ENCODE measurements around the gene CLSTN1.

Gene CLSTN1

DNA sequence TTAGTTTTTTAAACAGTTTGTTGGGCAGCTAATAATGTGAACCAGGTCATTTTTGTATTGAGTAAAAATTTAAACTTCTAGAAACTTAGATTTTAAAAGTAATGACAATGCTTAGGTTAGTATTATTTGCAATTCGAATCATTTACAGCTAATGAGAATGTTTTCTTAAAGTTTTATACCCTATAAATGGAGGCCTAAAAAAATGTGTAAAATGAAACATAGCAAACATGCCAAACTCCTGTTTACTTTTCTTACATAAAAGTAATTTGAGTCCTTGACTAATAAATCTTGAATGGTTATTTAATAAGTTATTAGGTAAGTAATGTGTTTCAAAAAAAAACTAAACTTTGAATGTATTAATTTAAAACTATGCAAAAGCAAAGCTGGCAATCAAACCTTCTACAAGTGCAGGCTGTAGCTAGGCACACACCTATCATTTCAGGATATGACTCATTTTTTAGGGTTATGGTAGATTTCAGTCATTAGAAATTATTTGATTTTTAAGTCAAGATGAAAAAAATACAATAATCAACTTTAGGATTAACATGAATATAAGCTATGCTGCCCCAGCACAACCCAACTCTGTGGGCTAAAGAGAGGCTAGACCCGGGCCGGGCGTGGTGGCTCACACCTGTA, 41.5 kb downstream of the CLSTN1 start:
- Histone ChIP-seq H3K36me3 (ENCODE audit: control insufficient read depth in 2 of 2, insufficient read depth in 2 of 2, low read length in 2 of 2) (peaks cover 0 to 3% of the 10 kb centered on the region in 2 donors), H3K9me3 (ENCODE audit: control insufficient read depth in 2 of 2, low read length in 2 of 2) (no peaks in the 10 kb centered on the region), H3K9ac (ENCODE audit: low read length in 2 of 2) (no peak overlapping the region), H3K4me3 (ENCODE audit: low read length in 2 of 2) (no peak overlapping the region), H3K27me3 (ENCODE audit: control insufficient read depth in 1 of 2, insufficient read depth in 2 of 2, low read length in 2 of 2) (no peaks in the 10 kb centered on the region), H3K27ac (ENCODE audit: low read length) (no peak overlapping the region), H3K4me1 (ENCODE audit: control insufficient read depth, insufficient read depth, low read length) (no peaks in the 10 kb centered on the region)

DNA sequence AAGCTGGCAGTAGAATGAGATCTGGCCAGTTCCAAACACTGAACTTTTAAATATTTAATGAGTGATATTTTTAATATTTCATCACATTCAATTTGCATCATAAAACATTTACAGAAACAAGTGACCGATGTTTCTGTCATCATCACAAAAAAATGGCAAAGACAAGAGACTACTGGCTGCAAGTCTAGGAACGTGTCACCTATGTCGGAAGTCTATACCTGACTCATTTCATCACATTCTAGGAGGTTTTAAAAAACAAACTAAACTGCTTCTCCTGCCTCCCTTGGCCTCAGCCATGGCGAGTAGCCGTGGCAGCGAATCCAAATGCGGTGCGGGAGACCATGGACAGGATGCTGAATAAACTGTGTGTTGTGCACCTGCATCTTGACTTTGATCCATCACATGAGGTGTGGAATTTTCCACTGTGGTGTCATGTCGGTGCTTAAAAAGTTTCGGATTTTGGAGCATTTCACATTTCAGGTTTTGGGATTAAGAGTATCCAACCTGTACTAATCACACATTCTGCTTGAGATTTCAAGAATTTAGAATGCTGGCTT, 43.1 kb downstream of the CLSTN1 start:
- no peaks in the 10 kb centered on the region for H3K27me3 ChIP-seq (ENCODE audit: control insufficient read depth in 1 of 2, insufficient read depth in 2 of 2, low read length in 2 of 2)
- no peaks in the 10 kb centered on the region for H3K9me3 ChIP-seq (ENCODE audit: control insufficient read depth in 2 of 2, low read length in 2 of 2)
- no peaks in the 10 kb centered on the region for H3K36me3 ChIP-seq (ENCODE audit: control insufficient read depth in 2 of 2, insufficient read depth in 2 of 2, low read length in 2 of 2)
- no peaks in the 10 kb centered on the region for H3K4me1 ChIP-seq (ENCODE audit: control insufficient read depth, insufficient read depth, low read length)
- H3K4me3 ChIP-seq (ENCODE audit: low read length in 2 of 2): no peak overlapping the region
- no peak overlapping the region for H3K9ac ChIP-seq (ENCODE audit: low read length in 2 of 2)
- no peak overlapping the region for H3K27ac ChIP-seq (ENCODE audit: low read length)

DNA sequence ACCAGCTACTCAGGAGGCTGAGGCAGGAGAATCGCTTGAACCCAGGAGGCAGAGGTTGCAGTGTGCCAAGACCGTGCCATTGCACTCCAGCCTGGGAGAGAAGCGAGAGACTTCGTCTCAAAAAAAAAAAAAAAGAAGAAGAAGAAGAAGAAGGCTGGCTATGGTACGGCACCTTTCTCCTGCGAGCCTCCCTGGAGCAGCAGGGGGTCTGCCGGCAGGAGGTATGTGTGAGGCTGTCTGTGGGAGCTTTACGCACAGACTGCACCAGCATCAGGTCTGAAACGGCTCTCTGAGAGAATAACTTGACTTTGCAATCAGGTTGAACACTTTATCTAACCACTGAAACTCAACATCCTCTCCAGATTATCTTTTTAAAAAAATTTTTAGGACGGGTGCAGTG, 44.9 kb downstream of the CLSTN1 start:
- Histone ChIP-seq H3K9ac (ENCODE audit: low read length in 2 of 2) (no peak overlapping the region), H3K4me3 (ENCODE audit: low read length in 2 of 2) (no peak overlapping the region), H3K4me1 (ENCODE audit: control insufficient read depth, insufficient read depth, low read length) (no peaks in the 10 kb centered on the region), H3K27ac (ENCODE audit: low read length) (no peak overlapping the region), H3K9me3 (ENCODE audit: control insufficient read depth in 2 of 2, low read length in 2 of 2) (no peaks in the 10 kb centered on the region), H3K36me3 (ENCODE audit: control insufficient read depth in 2 of 2, insufficient read depth in 2 of 2, low read length in 2 of 2) (no peaks in the 10 kb centered on the region), H3K27me3 (ENCODE audit: control insufficient read depth in 1 of 2, insufficient read depth in 2 of 2, low read length in 2 of 2) (no peaks in the 10 kb centered on the region)

DNA sequence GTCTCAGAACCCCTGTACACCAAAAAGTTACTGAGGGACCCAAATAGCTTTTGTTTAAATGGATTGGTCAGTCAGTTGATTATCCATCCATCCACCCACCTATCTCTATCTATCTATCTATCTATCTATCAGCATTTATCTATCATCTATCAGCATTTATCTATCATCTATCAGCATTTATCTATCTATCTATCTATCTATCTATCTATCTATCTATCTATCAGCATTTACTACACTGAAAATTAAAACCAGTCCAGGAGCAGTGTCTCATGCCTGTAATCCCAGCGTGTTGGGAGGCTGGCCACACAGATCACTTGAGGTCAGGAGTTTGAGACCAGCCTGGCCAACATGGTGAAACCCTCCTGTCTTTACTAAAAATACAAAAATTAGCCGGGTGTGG, 47.1 kb downstream of the CLSTN1 start:
- Histone ChIP-seq H3K9me3 (ENCODE audit: control insufficient read depth in 2 of 2, low read length in 2 of 2) (no peaks in the 10 kb centered on the region), H3K4me1 (ENCODE audit: control insufficient read depth, insufficient read depth, low read length) (no peaks in the 10 kb centered on the region), H3K9ac (ENCODE audit: low read length in 2 of 2) (no peak overlapping the region), H3K4me3 (ENCODE audit: low read length in 2 of 2) (no peak overlapping the region), H3K36me3 (ENCODE audit: control insufficient read depth in 2 of 2, insufficient read depth in 2 of 2, low read length in 2 of 2) (peaks cover 7 to 8% of the 10 kb centered on the region in 2 donors), H3K27ac (ENCODE audit: low read length) (no peak overlapping the region), H3K27me3 (ENCODE audit: control insufficient read depth in 1 of 2, insufficient read depth in 2 of 2, low read length in 2 of 2) (no peaks in the 10 kb centered on the region)

DNA sequence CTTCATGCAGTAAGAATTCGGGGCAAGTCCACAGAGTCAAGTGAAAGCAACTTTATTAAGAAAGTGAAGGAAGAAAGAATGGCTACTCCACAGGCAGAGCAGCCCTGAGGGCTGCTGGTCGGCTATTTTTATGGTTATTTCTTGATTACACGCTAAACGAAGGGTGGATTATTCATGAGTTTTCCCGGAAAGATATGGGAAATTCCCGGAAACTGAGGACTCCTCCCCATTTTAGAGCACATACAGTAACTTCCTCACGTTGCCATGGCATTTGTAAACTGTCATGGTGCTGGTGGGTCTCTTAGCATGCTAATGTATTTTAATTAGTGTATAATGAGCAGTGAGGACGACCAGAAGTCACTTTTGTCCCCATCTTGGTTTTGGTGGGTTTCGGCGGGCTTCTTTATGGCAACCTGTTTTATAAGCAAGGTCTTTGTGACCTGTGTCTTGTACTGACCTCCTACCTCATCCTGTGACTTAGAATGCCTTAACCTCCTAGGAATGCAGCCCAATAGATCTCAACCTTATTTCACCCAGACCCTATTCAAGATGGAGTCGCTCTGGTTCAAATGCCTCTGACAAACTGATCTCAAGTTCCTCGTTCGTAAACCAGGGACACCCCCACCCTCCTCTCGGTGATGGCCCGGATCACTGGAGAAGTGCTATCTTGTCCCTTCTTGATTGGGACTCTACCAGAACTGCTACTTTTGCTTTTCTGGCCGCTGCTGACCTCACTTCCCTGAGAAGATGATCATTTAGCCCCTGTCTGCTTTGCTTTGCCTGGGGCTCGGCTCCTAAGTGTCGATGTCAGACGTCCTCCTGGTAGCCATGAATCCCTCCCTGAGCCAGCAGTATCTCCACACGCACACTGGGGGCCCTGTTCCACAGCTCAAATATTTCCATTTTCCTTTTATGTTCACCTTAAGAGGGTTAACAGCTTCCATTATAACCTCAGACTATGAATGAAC, 48.8 kb downstream of the CLSTN1 start:
- no peak overlapping the region for H3K4me3 ChIP-seq (ENCODE audit: low read length in 2 of 2)
- H3K9me3 ChIP-seq (ENCODE audit: control insufficient read depth in 2 of 2, low read length in 2 of 2): no peaks in the 10 kb centered on the region
- no peaks in the 10 kb centered on the region for H3K4me1 ChIP-seq (ENCODE audit: control insufficient read depth, insufficient read depth, low read length)

DNA sequence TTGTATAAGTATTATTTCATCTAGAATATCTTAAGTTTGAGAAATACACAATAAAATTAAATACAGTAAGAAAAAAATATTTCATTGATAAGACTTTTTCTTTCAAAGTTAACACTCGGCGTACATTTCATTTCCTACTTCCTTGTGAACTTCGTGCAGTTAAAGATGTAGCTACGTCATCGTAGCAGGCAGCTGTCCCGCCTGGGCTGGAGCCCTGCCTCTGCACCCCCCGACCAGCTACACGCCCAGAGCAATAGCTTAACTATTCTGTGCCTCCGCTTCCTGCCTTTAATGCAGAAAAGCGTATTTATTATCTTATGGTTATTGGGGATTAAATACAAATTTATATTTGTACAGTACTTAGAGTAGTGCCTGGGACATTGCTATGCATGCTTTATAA, 53.5 kb downstream of the CLSTN1 start:
- Histone ChIP-seq H3K36me3 (ENCODE audit: control insufficient read depth in 2 of 2, insufficient read depth in 2 of 2, low read length in 2 of 2) (peaks cover 8 to 9% of the 10 kb centered on the region in 2 donors), H3K9me3 (ENCODE audit: control insufficient read depth in 2 of 2, low read length in 2 of 2) (no peaks in the 10 kb centered on the region), H3K4me1 (ENCODE audit: control insufficient read depth, insufficient read depth, low read length) (no peaks in the 10 kb centered on the region), H3K4me3 (ENCODE audit: low read length in 2 of 2) (no peak overlapping the region), H3K27me3 (ENCODE audit: control insufficient read depth in 1 of 2, insufficient read depth in 2 of 2, low read length in 2 of 2) (no peaks in the 10 kb centered on the region), H3K9ac (ENCODE audit: low read length in 2 of 2) (no peak overlapping the region), H3K27ac (ENCODE audit: low read length) (no peak overlapping the region)

More for the DNA sequence above, 48.8 kb downstream of the CLSTN1 start:
- no peaks in the 10 kb centered on the region for H3K27me3 ChIP-seq (ENCODE audit: control insufficient read depth in 1 of 2, insufficient read depth in 2 of 2, low read length in 2 of 2)
- H3K36me3 ChIP-seq (ENCODE audit: control insufficient read depth in 2 of 2, insufficient read depth in 2 of 2, low read length in 2 of 2): peaks cover 8 to 9% of the 10 kb centered on the region in 2 donors
- no peak overlapping the region for H3K27ac ChIP-seq (ENCODE audit: low read length)
- no peak overlapping the region for H3K9ac ChIP-seq (ENCODE audit: low read length in 2 of 2)

DNA sequence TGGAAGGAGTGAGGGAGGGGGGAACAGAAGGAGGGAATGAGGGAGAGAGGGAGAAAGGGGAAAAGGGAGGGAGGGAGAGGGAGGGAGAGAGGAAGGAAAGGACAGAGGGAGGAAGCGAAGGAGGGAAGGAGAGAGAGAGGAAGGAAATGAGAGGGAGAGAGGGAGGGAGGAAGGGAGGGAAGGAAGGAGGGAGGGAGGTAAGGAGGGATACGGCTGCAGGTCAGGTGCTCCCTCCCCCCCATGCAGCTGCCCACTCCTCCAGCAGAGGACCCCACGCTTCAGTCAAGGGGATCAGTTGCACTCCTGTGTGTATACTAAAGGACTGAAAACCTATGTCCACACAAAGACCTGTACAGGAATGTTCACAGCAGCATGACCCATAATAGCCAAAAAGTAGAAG, 54.8 kb downstream of the CLSTN1 start:
- Histone ChIP-seq H3K27me3 (ENCODE audit: control insufficient read depth in 1 of 2, insufficient read depth in 2 of 2, low read length in 2 of 2) (no peaks in the 10 kb centered on the region), H3K36me3 (ENCODE audit: control insufficient read depth in 2 of 2, insufficient read depth in 2 of 2, low read length in 2 of 2) (peaks cover 8 to 9% of the 10 kb centered on the region in 2 donors), H3K4me3 (ENCODE audit: low read length in 2 of 2) (no peak overlapping the region), H3K9ac (ENCODE audit: low read length in 2 of 2) (no peak overlapping the region), H3K9me3 (ENCODE audit: control insufficient read depth in 2 of 2, low read length in 2 of 2) (no peaks in the 10 kb centered on the region), H3K27ac (ENCODE audit: low read length) (no peak overlapping the region), H3K4me1 (ENCODE audit: control insufficient read depth, insufficient read depth, low read length) (no peaks in the 10 kb centered on the region)

DNA sequence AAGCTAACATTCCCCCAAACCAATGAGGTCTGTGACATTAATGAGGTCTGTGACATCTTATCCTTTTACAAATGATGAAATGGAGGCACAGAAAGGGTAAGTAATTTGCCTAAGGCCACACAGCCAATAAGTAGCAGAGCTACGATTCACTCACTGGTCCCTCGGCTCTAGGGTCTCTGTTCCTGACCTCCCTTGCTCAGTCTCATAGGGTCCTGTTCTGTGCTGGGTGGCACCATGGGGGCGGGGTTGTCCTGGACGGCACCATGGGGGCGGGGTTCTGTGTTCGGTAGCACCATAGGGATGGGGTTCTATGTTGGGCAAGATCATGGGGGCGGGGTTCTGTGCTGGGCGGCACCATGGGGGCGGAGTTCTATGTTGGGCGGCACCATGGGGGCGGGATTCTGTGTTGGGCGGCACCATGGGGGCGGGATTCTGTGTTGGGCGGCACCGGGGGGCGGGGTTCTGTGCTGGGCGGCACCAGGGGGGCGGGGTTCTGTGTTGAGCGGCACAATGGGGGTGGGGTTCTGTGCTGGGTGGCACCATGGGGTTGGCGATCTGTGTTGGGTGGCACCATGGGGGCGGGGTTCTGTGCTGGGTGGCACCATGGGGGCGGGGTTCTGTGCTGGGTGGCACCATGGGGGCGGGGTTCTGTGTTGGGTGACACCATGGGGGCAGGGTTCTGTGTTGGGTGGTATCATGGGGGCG, 55.6 kb downstream of the CLSTN1 start:
- Histone ChIP-seq H3K9ac (ENCODE audit: low read length in 2 of 2) (no peak overlapping the region), H3K27ac (ENCODE audit: low read length) (no peak overlapping the region), H3K9me3 (ENCODE audit: control insufficient read depth in 2 of 2, low read length in 2 of 2) (no peaks in the 10 kb centered on the region), H3K36me3 (ENCODE audit: control insufficient read depth in 2 of 2, insufficient read depth in 2 of 2, low read length in 2 of 2) (peaks cover 8 to 10% of the 10 kb centered on the region in 2 donors), H3K27me3 (ENCODE audit: control insufficient read depth in 1 of 2, insufficient read depth in 2 of 2, low read length in 2 of 2) (no peaks in the 10 kb centered on the region), H3K4me3 (ENCODE audit: low read length in 2 of 2) (no peak overlapping the region), H3K4me1 (ENCODE audit: control insufficient read depth, insufficient read depth, low read length) (no peaks in the 10 kb centered on the region)

DNA sequence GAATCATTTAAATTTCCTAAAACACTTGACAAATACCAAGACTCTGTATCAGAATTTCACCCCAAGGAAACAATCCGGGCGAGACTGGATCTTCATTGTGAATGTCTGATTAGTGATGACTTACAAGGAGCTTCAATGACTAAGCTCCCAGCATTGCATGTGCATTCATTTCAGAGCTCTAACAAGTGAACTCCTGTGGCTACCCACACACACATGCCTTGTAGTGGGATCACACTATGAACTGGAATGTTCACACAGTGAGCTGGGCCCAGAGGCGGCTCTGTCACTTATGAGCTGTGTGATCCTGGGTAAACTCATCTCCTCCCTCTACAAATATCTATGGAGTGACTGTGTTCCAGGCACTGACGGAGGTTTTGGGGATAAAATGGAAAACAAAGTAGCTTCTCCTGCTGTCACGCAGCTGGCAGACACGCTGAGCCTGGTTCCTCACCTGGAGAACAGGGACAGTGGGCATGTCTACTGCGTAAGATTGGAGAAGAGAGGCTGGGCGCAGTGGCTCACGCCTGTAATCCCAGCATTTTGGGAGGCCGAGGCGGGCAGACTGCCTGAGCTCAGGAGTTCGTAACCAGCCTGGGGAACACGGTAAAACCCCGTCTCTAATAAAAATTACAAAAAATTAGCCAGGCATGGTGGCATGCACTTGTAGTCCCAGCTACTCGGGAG, 56.9 kb downstream of the CLSTN1 start:
- Histone ChIP-seq H3K9me3 (ENCODE audit: control insufficient read depth in 2 of 2, low read length in 2 of 2) (no peaks in the 10 kb centered on the region), H3K27ac (ENCODE audit: low read length) (no peak overlapping the region), H3K4me1 (ENCODE audit: control insufficient read depth, insufficient read depth, low read length) (no peaks in the 10 kb centered on the region), H3K36me3 (ENCODE audit: control insufficient read depth in 2 of 2, insufficient read depth in 2 of 2, low read length in 2 of 2) (peaks cover 0 to 4% of the 10 kb centered on the region in 2 donors), H3K4me3 (ENCODE audit: low read length in 2 of 2) (no peak overlapping the region), H3K9ac (ENCODE audit: low read length in 2 of 2) (no peak overlapping the region), H3K27me3 (ENCODE audit: control insufficient read depth in 1 of 2, insufficient read depth in 2 of 2, low read length in 2 of 2) (no peaks in the 10 kb centered on the region)

DNA sequence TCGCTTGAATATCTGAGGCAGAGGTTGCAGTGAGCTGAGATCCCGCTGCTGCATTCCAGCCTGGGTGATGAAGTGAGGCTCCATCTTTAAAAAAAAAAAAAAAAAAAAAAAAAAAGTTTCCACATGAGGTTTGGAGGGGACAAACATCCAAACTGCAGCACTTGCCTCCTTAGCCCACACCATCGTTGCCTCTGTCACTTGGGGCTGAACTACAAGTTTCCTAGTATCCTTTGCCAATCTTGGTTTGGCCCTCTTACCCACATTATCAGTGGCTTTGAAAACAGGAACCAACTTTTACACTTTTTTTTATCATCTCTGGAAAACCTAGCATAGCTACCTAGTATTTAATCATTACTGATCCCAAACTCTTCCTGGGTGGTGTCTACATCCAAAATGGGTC, 59.2 kb downstream of the CLSTN1 start:
- Histone ChIP-seq H3K27ac (ENCODE audit: low read length) (no peak overlapping the region), H3K36me3 (ENCODE audit: control insufficient read depth in 2 of 2, insufficient read depth in 2 of 2, low read length in 2 of 2) (peaks cover 0 to 3% of the 10 kb centered on the region in 2 donors), H3K27me3 (ENCODE audit: control insufficient read depth in 1 of 2, insufficient read depth in 2 of 2, low read length in 2 of 2) (no peaks in the 10 kb centered on the region), H3K4me1 (ENCODE audit: control insufficient read depth, insufficient read depth, low read length) (peaks cover 2% of the 10 kb centered on the region), H3K9me3 (ENCODE audit: control insufficient read depth in 2 of 2, low read length in 2 of 2) (no peaks in the 10 kb centered on the region), H3K4me3 (ENCODE audit: low read length in 2 of 2) (no peak overlapping the region), H3K9ac (ENCODE audit: low read length in 2 of 2) (no peak overlapping the region)

Data from stomach smooth muscle (tissue), 2 donors.